ENCODE data around the gene MRPS22. TPM values are rescaled to one million over a fixed set of nuclear protein-coding genes. Genes with fewer than 3 reads are reported as not detected.

MRPS22 gene
- total and polyA plus RNA-seq, 2 of the 13 experiments (the other 11 are each of a cell fraction or from before 2014, with no cell fraction given) = 52.7 to 113 TPM

GRCh38 chr3:139329364-139329850 lies 14.4 kb upstream of the MRPS22 start (continued):
- TF ChIP-seq HNRNPL (IDR thresholded peaks at IDR 0.05; ENCODE audit: low read depth, low read length) = no peak
- no peak for TF ChIP-seq RFX3 (CRISPR knock-in tag; IDR thresholded peaks at IDR 0.05)
- peak; percentile 66 for TF ChIP-seq ZNF687 (CRISPR knock-in tag; IDR thresholded peaks at IDR 0.05)
- TF ChIP-seq FOXC1 (CRISPR knock-in tag; IDR thresholded peaks at IDR 0.05; ENCODE audit: borderline replicate concordance) = 0 out of 2 replicates have a peak, but pooled peaks have one; percentile 45
- 0 out of 2 replicates have a peak, but pooled peaks have one; percentile 39 for TF ChIP-seq ZNF350 (CRISPR knock-in tag; IDR thresholded peaks at IDR 0.05; ENCODE audit: borderline replicate concordance, low read depth)
- peak; percentile 63; the same call in 1 of the 2 replicates for TF ChIP-seq RNF2 (conservative IDR thresholded peaks at IDR 0.05; ENCODE audit: low read depth)
- TF ChIP-seq ZFP37 (CRISPR knock-in tag; IDR thresholded peaks at IDR 0.05; ENCODE audit: borderline replicate concordance) = no peak
- TF ChIP-seq MAFG (CRISPR knock-in tag; IDR thresholded peaks at IDR 0.05) = no peak
- TF ChIP-seq ETV6 (CRISPR knock-in tag; conservative IDR thresholded peaks at IDR 0.05) = peak; percentile 54; the same call in 1 of the 2 replicates
- TF ChIP-seq, protein P1, sequence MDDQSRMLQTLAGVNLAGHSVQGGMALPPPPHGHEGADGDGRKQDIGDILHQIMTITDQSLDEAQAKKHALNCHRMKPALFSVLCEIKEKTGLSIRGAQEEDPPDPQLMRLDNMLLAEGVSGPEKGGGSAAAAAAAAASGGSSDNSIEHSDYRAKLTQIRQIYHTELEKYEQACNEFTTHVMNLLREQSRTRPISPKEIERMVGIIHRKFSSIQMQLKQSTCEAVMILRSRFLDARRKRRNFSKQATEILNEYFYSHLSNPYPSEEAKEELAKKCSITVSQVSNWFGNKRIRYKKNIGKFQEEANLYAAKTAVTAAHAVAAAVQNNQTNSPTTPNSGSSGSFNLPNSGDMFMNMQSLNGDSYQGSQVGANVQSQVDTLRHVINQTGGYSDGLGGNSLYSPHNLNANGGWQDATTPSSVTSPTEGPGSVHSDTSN (CRISPR knock-in tag; IDR thresholded peaks at IDR 0.05; ENCODE audit: borderline replicate concordance) = no peak
- no peak for TF ChIP-seq ZNF10 (CRISPR knock-in tag; IDR thresholded peaks at IDR 0.05; ENCODE audit: borderline replicate concordance, low read depth)
- TF ChIP-seq ERF (CRISPR knock-in tag; IDR thresholded peaks at IDR 0.05) = 0 out of 2 replicates have a peak, but pooled peaks have one; percentile 37
- peak; percentile 24; the same call in 1 of the 2 replicates for TF ChIP-seq ZBTB38 (CRISPR knock-in tag; IDR thresholded peaks at IDR 0.05)
- TF ChIP-seq FOXO1 (CRISPR knock-in tag; IDR thresholded peaks at IDR 0.05) = peak; percentile 56; the same call in 1 of the 2 replicates
- TF ChIP-seq TMF1 (CRISPR knock-in tag; IDR thresholded peaks at IDR 0.05; ENCODE audit: low read depth) = no peak
- TF ChIP-seq PHF20 (CRISPR knock-in tag; IDR thresholded peaks at IDR 0.05) = no peak
- TF ChIP-seq SMAD3 (CRISPR knock-in tag; IDR thresholded peaks at IDR 0.05) = 0 out of 2 replicates have a peak, but pooled peaks have one; percentile 48
- TF ChIP-seq, protein P2, sequence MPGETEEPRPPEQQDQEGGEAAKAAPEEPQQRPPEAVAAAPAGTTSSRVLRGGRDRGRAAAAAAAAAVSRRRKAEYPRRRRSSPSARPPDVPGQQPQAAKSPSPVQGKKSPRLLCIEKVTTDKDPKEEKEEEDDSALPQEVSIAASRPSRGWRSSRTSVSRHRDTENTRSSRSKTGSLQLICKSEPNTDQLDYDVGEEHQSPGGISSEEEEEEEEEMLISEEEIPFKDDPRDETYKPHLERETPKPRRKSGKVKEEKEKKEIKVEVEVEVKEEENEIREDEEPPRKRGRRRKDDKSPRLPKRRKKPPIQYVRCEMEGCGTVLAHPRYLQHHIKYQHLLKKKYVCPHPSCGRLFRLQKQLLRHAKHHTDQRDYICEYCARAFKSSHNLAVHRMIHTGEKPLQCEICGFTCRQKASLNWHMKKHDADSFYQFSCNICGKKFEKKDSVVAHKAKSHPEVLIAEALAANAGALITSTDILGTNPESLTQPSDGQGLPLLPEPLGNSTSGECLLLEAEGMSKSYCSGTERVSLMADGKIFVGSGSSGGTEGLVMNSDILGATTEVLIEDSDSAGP (CRISPR knock-in tag; IDR thresholded peaks at IDR 0.05; ENCODE audit: borderline replicate concordance) = peak; percentile 73
- TF ChIP-seq ZNF615 (CRISPR knock-in tag; IDR thresholded peaks at IDR 0.05; ENCODE audit: borderline replicate concordance) = no peak
- no peak for TF ChIP-seq TIGD3 (CRISPR knock-in tag; IDR thresholded peaks at IDR 0.05; ENCODE audit: borderline replicate concordance)
- no peak for TF ChIP-seq ZNF747 (CRISPR knock-in tag; IDR thresholded peaks at IDR 0.05; ENCODE audit: borderline replicate concordance)
- 0 out of 2 replicates have a peak, but pooled peaks have one; percentile 57 for TF ChIP-seq ZNF205 (CRISPR knock-in tag; IDR thresholded peaks at IDR 0.05)
- 0 out of 2 replicates have a peak, but pooled peaks have one; percentile 57 for TF ChIP-seq ELF3 (CRISPR knock-in tag; IDR thresholded peaks at IDR 0.05)

All from HepG2 (cell line).